NCI-H2227 treated with DMSO at 0.1 percent for 48 hours (cell line): ENCODE data around the gene THAP8.
A peak's percentile ranks its signal among the peaks of the same experiment; 100 is the strongest.

Experiments
- DNase-seq: peaks from one replicate; lab custom pipeline; 2025; lab: John Stamatoyannopoulos, UW

Gene THAP8

DNA sequence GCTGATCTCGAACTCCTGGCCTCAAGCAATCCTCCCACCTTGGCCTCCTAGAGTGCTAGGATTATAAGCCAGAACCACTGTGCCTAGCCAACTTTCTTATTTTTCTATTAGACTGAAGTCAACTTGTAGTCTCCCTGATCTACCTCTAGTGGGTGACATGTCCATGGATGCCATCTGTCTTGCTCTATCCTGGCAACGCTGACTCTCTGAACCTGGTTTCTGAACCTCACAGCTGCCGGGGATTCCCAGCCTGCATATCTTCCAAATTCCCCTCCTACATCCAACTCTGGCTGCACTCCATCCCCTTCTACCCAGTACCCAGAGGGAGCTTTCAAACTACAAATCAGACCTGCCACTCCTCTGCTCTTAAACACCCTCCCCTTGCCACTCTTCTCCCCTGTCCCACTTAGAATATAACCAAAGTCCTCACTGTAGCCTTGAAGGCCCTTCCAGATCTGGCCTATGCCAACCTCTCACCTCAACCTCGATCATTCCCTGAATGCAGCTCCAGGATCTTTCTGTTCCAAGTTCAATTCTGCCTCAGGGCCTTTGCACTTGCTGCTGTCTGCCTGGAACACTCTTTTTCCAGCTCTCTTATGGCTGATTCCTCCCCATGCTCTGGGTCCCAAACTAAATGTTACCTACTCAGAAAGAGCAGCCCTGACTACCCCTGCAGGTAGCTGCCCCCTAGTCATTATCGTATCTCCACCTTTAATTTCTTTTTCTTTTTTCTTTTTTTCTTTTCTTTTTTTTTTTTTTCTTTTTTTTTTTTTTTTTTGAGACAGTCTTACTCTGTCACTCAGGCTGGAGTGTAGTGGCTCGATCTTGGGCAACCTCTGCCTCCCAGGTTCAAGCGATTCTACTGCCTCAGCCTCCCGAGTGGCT is 23.6 kb downstream of the THAP8 start:
- no peak for DNase-seq

GRCh38 chr19:36028313-36029041 is 25.6 kb downstream of the THAP8 start:
- DNase-seq = no peak

- no peak for DNase-seq
These were observed 26.4 kb downstream of the THAP8 start for GRCh38 chr19:36027696-36028095.

GRCh38 chr19:36026091-36026876 is 27.8 kb downstream of the THAP8 start:
- no peak for DNase-seq

DNA sequence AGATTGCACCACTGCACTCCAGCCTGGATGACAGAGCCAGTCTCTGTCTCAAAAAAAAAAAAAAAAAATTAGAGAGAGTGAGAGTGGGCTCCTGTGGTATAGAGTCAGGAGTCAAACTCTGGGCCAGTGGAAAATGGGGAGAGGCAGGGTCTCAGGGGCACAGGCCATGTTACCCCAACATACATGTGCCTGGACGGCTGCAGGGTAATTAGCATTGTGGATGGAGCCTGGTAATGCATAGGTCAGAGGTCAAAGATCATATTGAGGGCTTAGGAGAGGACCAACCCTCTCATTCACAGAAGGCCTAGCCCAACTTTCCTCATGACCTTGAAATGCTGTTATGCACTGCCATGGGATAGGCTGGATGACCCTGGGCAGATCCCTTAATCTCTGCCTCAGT is 28.5 kb downstream of the THAP8 start:
- DNase-seq = no peak

GRCh38 chr19:36023432-36023831 is 30.7 kb downstream of the THAP8 start:
- no peak for DNase-seq

DNA sequence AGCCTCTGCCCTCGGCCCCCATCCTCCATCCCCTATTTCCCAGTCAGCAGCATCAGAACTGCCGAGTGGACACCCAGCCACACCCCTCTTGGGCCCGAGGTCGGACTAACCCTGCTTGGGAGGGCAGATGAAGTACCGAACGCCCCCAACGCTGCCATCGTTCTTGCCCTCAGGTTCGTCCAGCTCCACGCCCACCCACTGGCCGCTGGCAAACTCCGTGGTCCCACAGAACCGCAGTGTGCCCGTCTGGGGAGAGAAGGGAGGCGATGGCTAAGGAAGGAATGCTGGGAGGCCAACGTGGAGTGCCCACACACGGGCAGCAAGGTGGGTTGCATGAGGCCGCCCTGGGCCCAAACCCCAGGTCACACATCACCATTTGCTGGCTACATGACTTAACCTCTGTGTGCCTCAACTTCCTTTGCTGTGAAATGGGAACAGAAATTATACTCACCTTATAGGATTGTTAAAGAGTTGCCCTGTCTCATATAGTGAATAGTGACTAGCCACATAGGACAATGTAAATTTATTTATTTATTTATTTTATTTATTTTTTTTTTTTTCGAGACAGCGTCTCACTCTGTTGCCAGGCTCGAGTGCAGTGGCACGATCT is 34.9 kb downstream of the THAP8 start:
- no peak for DNase-seq

- peak; percentile 100 for DNase-seq
These were observed 39.8 kb downstream of the THAP8 start, which contains the start of gene ALKBH6 for GRCh38 chr19:36014012-36014924. Gene ALKBH6 (minus strand): TSS chr19:36014213. CDS start chr19:36013397, 816 bp downstream.

DNA sequence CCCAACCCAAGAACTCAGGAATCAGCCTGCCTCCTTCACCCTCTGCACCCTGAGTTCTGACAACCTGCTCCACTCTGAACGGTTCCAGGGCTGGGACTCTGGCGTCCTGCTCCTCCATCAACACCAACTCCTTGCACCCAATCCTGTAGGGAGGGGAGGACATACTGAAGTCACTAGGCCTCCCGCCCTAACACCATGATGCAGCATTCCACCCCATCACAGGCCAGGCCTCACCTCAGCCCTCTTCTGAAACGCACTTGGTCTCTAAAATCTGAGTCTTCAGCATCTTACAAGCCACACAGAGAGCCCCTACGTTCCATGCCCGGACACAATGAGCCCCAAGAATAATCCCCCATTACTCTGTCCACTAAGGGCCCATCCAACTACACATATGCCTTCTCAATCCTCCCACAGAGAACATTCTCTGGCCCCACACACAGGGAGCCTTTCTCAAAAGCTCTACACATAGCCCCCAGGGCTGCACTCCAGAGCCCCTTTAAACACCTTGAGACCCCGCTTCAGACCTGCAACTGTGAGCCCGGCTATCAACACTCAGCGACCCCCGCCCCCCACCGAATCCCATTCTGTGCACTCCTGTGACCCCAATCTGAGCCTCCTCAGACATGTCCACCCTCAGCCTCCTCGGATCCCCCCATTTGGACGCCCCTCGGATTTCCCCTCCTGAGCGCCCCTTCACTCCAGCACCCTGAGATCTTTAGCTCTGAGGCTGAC is 40.6 kb downstream of the THAP8 start:
- DNase-seq = no peak

DNA sequence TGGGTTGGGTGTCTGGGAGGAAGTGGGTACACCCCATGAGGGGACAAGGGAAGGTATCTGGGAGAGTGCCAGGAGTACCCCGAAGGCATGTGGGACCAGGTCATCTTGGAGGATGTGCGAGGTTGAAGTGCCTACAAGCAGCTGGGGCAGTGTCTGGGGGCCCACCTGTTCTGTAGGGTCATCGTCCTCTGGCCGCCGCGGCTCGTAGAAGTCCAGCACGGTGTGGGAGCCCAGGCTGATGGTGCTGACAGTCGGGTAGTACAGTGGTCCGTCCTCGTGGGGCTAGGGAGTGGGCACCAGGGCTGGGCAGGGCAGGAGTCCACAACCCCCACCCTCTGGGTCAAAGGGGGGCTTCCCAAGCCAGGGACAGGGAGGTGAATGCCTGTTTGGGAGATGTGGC is 43.7 kb downstream of the THAP8 start:
- DNase-seq = no peak

GRCh38 chr19:36009633-36010379 is 44.3 kb downstream of the THAP8 start:
- DNase-seq = no peak

- peak; percentile 89 for DNase-seq
These were observed 44.9 kb downstream of the THAP8 start for GRCh38 chr19:36009220-36009619.

GRCh38 chr19:36008336-36008978 is 45.6 kb downstream of the THAP8 start, which contains the start of gene SYNE4:
Gene SYNE4 (minus strand): TSS chr19:36008813. CDS start chr19:36008681, 132 bp downstream.
- no peak for DNase-seq

- no peak for DNase-seq
These were observed 47.1 kb downstream of the THAP8 start for GRCh38 chr19:36006955-36007354.

DNA sequence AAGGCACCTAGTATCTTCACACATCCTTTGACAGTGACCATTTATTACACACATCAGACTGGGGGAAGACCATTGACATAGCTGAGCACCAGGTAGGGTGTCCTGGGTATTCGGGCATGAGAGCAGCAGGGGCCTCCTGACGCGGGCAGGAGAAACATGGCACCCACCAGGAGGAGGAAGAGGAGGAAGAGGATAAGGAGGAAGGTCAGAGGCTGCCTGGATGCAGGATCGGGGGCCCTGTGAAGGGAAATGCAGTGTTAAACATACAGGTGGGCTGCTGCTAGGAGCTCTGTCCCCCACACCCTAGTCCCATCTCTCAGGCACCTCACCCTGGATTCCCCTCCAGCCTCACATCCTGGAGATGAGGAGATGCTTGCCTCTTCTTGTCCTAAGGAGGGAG is 50.8 kb downstream of the THAP8 start:
- no peak for DNase-seq

DNA sequence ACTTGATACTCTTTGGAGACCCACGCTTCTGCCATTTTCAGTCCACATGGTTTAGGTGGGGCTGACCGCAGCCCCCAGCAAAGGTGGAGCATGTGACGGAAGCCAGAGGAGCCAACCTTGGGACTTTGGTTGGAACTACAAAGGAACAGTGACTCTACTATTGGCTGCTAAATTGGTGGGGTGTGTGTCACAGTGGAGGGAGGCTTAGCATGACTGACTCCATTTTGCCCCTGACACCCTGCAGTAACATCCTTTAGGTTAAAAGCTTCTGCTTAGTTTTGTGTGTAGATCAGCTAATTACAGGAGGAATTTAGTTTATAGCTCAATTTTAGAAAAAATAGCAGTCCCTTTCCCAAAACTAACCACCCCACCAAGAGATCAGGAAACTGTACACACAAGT is 52.5 kb downstream of the THAP8 start:
- no peak for DNase-seq

GRCh38 chr19:35996777-35997176 is 57.3 kb downstream of the THAP8 start:
- DNase-seq = no peak

DNA sequence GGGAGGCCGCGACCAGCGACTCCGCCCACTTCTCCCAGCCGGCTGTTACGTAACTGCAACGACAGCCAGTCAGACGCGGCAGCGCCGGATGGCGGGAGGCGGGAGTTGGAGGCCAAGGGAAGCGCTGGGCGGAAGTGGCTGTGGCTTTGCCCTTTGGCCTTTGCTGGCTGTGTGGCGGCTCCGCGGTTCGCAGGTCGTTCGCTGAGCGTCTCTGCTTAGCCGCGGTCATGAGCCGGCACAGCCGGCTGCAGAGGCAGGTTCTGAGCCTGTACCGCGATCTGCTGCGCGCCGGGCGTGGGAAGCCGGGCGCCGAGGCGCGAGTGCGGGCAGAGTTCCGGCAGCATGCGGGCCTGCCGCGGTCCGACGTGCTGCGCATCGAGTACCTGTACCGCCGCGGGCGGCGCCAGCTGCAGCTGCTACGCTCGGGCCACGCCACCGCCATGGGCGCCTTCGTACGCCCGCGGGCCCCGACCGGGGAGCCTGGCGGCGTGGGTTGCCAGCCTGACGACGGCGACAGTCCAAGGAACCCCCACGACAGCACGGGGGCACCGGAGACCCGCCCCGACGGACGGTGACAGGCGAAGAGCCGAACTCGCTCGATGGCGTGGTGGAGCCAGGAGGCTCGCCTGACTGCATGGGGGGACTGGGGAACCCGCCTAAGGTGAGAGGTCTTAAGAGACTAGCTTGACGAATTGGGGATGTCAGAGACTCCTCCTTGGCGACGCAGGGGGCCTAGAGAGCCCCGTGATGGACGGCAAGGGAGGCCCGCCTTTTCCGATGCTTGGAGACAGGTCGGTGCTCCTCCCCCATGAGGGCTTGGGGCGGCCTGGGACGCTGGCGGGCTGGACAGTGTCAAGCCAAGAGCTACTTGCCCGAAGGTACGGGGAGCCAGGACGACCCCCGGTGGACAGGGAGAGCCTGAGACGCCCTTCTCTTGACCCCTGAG is 58.8 kb downstream of the THAP8 start, which contains the start of gene SDHAF1:
Gene SDHAF1, plus strand, starts transcription at position 141 of the 946 bp plus-strand sequence. Its CDS starts 87 bp downstream, at position 228.
- DNase-seq = peak; percentile 100
